OCI-LY3 (cell line): ENCODE results near the gene CTBS.

Experiments
- H2AFZ ChIP-seq: fragments of 200-600, 300-600 bp; shearing (Covaris generic); 2 replicates; pipeline ENCODE4 v1.6.0; 2014; ENCODE audit warnings: antibody characterized with exemption, low read depth, low read length
- H3K27ac ChIP-seq: fragments of 200-600, 300-600 bp; sonication (generic); 2 replicates; pipeline ENCODE4 v1.5.1; 2014; ENCODE audit warnings: mild to moderate bottlenecking, low read length, moderate library complexity, mixed read lengths
- H3K27me3 ChIP-seq: fragments of 200-600, 300-600 bp; sonication (generic); 2 replicates; pipeline ENCODE4 v1.6.1; 2014; ENCODE audit warnings: low read depth, low read length, mixed read lengths
- H3K36me3 ChIP-seq: fragments of 200-600, 300-600 bp; sonication (generic); replicated peaks from 2 replicates; pipeline ENCODE3; 2014; ENCODE audit warnings: low read depth, low read length, mixed read lengths
- H3K4me1 ChIP-seq: fragments of 300-600, 200-600 bp; sonication (generic); 2 replicates; pipeline ENCODE4 v1.6.1; 2014; ENCODE audit warnings: low read length, mixed read lengths
- H3K4me2 ChIP-seq: fragments of 200-600, 300-600 bp; sonication (generic); 2 replicates; pipeline ENCODE4 v1.6.1; 2014; ENCODE audit warnings: low read length, mixed read lengths
- H3K4me3 ChIP-seq: fragments of 300-600, 200-600 bp; sonication (generic); 2 replicates; pipeline ENCODE4 v1.5.1; 2014; ENCODE audit warnings: antibody characterized with exemption, mild to moderate bottlenecking, low read length, moderate library complexity
- H3K79me2 ChIP-seq: fragments of 300-600, 200-600 bp; shearing (Covaris generic); 2 replicates; pipeline ENCODE4 v1.6.1; 2014; ENCODE audit warnings: mild to moderate bottlenecking, low read length, mixed read lengths
- H3K9ac ChIP-seq: fragments of 300-600, 200-600 bp; shearing (Covaris generic); 2 replicates; pipeline ENCODE4 v1.6.0; 2014; ENCODE audit warnings: mild to moderate bottlenecking, low read length, moderate library complexity
- H3K9me3 ChIP-seq: fragments of 200-600, 300-600 bp; shearing (Covaris generic); 2 replicates; pipeline ENCODE4 v1.6.1; 2014; ENCODE audit warnings: low read length, mixed read lengths; ENCODE audit not compliant: insufficient read depth
- H4K20me1 ChIP-seq: fragments of 200-600, 300-600 bp; sonication (generic); 2 replicates; pipeline ENCODE4 v1.6.1; 2016; ENCODE audit warnings: low read length, mixed read lengths; ENCODE audit not compliant: insufficient read depth
- EZH2phosphoT487 ChIP-seq: fragments of 200-600 bp; shearing (Covaris generic); IDR thresholded peaks from 2 replicates; pipeline ENCODE4 v1.6.1; 2018; ENCODE audit warnings: antibody characterized with exemption, mixed run types, low read depth
- TF ChIP-seq, protein P1 (sequence below): fragments of 200-600, 300-600 bp; sonication (generic); IDR thresholded peaks from 2 replicates; pipeline ENCODE4 v1.5.1; 2014; ENCODE audit warnings: antibody characterized with exemption, low read length, low read depth

CTBS gene

DNA sequence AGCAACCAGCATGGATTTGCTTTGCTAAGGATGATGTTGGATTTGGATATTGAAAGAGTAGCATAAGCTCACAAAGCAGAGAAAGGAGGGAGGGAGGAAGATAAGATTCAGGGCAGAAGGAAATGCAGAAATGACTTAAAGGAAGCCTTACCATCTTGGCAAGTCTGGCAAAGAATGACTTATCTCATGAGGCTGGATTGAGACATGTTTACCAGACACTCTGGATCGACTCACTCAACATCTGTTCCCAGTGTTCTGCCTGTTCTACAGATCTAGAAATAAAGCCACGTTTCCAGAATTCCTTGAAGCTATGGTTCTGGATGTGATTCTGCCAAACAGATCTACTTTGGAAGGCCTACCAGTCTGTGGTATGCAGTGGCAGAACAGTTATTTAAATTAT lies 38.8 kb upstream of the CTBS start:
- Histone ChIP-seq H3K79me2 (no peaks in the 10 kb centered on the region), H3K27me3 (no peaks in the 10 kb centered on the region), H3K36me3 (peaks cover 10% of the 10 kb centered on the region), H4K20me1 (no peaks in the 10 kb centered on the region), H3K9ac (no peak overlapping the region), H2AFZ (no peak overlapping the region), H3K9me3 (peaks cover 11% of the 10 kb centered on the region; the same call in 1 of the 2 replicates), H3K4me3 (no peak overlapping the region), H3K27ac (no peak overlapping the region), H3K4me1 (no peaks in the 10 kb centered on the region), H3K4me2 (no peak overlapping the region)
- TF ChIP-seq, protein P1, sequence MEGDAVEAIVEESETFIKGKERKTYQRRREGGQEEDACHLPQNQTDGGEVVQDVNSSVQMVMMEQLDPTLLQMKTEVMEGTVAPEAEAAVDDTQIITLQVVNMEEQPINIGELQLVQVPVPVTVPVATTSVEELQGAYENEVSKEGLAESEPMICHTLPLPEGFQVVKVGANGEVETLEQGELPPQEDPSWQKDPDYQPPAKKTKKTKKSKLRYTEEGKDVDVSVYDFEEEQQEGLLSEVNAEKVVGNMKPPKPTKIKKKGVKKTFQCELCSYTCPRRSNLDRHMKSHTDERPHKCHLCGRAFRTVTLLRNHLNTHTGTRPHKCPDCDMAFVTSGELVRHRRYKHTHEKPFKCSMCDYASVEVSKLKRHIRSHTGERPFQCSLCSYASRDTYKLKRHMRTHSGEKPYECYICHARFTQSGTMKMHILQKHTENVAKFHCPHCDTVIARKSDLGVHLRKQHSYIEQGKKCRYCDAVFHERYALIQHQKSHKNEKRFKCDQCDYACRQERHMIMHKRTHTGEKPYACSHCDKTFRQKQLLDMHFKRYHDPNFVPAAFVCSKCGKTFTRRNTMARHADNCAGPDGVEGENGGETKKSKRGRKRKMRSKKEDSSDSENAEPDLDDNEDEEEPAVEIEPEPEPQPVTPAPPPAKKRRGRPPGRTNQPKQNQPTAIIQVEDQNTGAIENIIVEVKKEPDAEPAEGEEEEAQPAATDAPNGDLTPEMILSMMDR: no peak
- TF ChIP-seq EZH2phosphoT487: no peak

DNA sequence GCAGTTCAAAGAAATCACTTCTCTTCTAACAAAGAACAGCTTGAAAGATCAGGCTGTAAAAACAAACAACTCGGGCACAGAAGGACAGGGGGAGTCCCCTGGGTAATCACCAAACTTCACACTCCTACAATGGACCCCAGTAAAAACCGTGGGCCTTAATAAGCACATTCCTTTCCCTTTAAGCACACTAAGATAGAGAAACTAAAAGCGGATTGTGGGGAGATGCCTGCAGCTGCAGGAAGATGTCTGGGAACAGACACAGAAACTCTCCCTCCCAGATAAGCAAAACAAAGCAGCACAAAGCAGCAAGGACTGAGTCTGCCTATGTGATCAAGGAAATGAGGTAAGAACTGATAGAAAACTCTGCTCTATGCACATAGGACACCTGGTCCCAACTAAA lies 37.6 kb upstream of the CTBS start:
- no peaks in the 10 kb centered on the region for H4K20me1 ChIP-seq
- no peaks in the 10 kb centered on the region for H3K4me1 ChIP-seq
- no peaks in the 10 kb centered on the region for H3K27me3 ChIP-seq
- H3K79me2 ChIP-seq: no peaks in the 10 kb centered on the region
- no peak overlapping the region for H3K9ac ChIP-seq
- H3K4me3 ChIP-seq: no peak overlapping the region
- TF ChIP-seq EZH2phosphoT487: no peak
- TF ChIP-seq, protein P1: no peak
- peaks cover 10% of the 10 kb centered on the region for H3K36me3 ChIP-seq
- peaks cover 11% of the 10 kb centered on the region; the same call in 1 of the 2 replicates for H3K9me3 ChIP-seq
- no peak overlapping the region for H3K27ac ChIP-seq
- no peak overlapping the region for H3K4me2 ChIP-seq
- no peak overlapping the region for H2AFZ ChIP-seq

DNA sequence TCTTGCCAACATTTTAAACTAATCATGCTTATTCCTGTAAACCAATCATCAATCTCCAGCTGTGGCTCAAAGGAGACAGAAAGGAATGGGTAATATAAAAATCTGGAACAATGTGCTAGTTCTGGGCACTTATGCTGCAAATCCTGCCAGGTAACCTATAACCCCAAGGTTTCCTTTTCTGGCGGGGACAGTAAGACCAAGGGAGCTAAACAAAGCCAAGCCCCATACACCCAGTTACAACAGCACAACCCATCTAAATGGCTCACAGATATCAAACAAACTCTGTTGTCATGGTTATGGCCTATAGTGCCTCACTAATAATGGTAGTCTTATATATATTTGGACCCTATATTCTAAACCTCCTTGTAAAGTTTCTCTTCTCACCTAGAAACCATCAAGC lies 36.9 kb upstream of the CTBS start:
- H4K20me1 ChIP-seq: no peaks in the 10 kb centered on the region
- no peak overlapping the region for H3K4me3 ChIP-seq
- TF ChIP-seq, protein P1: no peak
- TF ChIP-seq EZH2phosphoT487: no peak
- peaks cover 11% of the 10 kb centered on the region; the same call in 1 of the 2 replicates for H3K9me3 ChIP-seq
- H3K4me1 ChIP-seq: 0 out of 2 replicates have a peak, but pooled peaks cover 3% of the 10 kb centered on the region
- no peak overlapping the region for H3K4me2 ChIP-seq
- H3K27ac ChIP-seq: no peak overlapping the region
- no peak overlapping the region for H2AFZ ChIP-seq
- H3K79me2 ChIP-seq: no peaks in the 10 kb centered on the region
- no peak overlapping the region for H3K9ac ChIP-seq
- no peaks in the 10 kb centered on the region for H3K27me3 ChIP-seq
- H3K36me3 ChIP-seq: peaks cover 10% of the 10 kb centered on the region

DNA sequence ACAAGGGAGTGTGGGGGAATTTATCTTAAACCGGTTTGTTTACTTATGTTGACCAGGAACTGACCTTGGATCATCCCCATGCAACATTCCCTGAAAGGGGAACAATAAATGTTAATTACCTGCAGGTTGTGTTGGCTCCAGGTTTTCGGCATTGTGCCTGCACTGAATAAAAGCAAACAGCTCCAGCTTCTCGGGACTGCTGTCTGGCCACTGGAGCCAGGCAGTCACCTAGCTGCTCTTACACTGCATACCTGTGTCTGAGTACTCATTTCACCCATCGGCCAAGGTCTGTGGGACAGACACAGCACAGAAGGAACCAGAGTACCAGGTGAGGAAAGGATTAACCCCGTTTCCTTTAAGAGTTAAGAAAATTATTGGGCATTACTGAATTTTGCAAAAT lies 32.7 kb upstream of the CTBS start:
- Histone ChIP-seq H3K4me2 (no peak overlapping the region), H3K27me3 (no peaks in the 10 kb centered on the region), H3K9me3 (no peaks in the 10 kb centered on the region), H4K20me1 (no peaks in the 10 kb centered on the region), H2AFZ (no peak overlapping the region), H3K79me2 (no peaks in the 10 kb centered on the region), H3K4me3 (no peak overlapping the region), H3K4me1 (0 out of 2 replicates have a peak, but pooled peaks cover 3% of the 10 kb centered on the region), H3K27ac (no peak overlapping the region), H3K9ac (no peak overlapping the region), H3K36me3 (no peaks in the 10 kb centered on the region)
- no peak for TF ChIP-seq EZH2phosphoT487
- TF ChIP-seq, protein P1: no peak
